H1 (cell line): ENCODE results near the gene DPYSL3.

Experiments used
- BRCA1 ChIP-seq: IDR thresholded peaks from 2 replicates; pipeline ENCODE4 v1.6.1; 2012; ENCODE audit warnings: low read depth, low read length, improper control_type of control experiment
- CEBPB ChIP-seq: IDR thresholded peaks from 2 replicates; pipeline ENCODE4 v1.6.1; 2012; ENCODE audit warnings: low read depth, low read length
- EP300 ChIP-seq, 2 experiments: IDR thresholded peaks; 1 replicate in 1 of 2; 2 replicates in 1 of 2; pipeline ENCODE4 v1.6.1; 2011 to 2012; ENCODE audit warnings: low read depth in 2 of 2, low read length in 2 of 2, mild to moderate bottlenecking in 2 of 2, borderline replicate concordance in 1 of 2, inconsistent platforms in 1 of 2, moderate library complexity in 1 of 2
- EZH2 ChIP-seq: fragments of 200-600 bp; sonication (generic); IDR thresholded peaks from 2 replicates; pipeline ENCODE4 v1.7.1; 2012; ENCODE audit warnings: low read depth, mild to moderate bottlenecking, moderate library complexity, low read length, inconsistent platforms; ENCODE audit not compliant: severe bottlenecking
- NANOG ChIP-seq: IDR thresholded peaks from 2 replicates; pipeline ENCODE4 v1.6.1; 2011; ENCODE audit warnings: low read length, low read depth, mild to moderate bottlenecking, inconsistent platforms; ENCODE audit not compliant: insufficient read depth, poor library complexity, severe bottlenecking
- POLR2A ChIP-seq, 2 experiments: IDR thresholded peaks; 1 replicate in 1 of 2; 2 replicates in 1 of 2; pipeline ENCODE4 v1.6.1; 2011; ENCODE audit warnings: low read depth in 2 of 2, low read length in 2 of 2, mild to moderate bottlenecking in 2 of 2; ENCODE audit errors: control extremely low read depth in 1 of 2
- POLR2AphosphoS5 ChIP-seq: IDR thresholded peaks from 2 replicates; pipeline ENCODE4 v1.6.1; 2011; ENCODE audit warnings: low read depth, low read length
- YY1 ChIP-seq: IDR thresholded peaks from 2 replicates; pipeline ENCODE4 v1.6.1; 2011; ENCODE audit warnings: low read depth, mild to moderate bottlenecking, low read length
- ZNF274 ChIP-seq: IDR thresholded peaks from 2 replicates; pipeline ENCODE4 v1.7.0; 2012; ENCODE audit warnings: low read length, borderline replicate concordance; ENCODE audit errors: extremely low read depth
- TF ChIP-seq, protein P1 (sequence below), 3 experiments: IDR thresholded peaks; 1 replicate in 2 of 3; 2 replicates in 1 of 3; pipeline versions ENCODE4 v1.5.1 to v1.6.1; 2011; ENCODE audit warnings: low read length in 3 of 3, mild to moderate bottlenecking in 3 of 3, inconsistent platforms in 2 of 3, low read depth in 1 of 3, moderate library complexity in 1 of 3; ENCODE audit not compliant: insufficient read depth in 1 of 3; ENCODE audit errors: control extremely low read depth in 1 of 3
- TF ChIP-seq, protein P2 (sequence below): IDR thresholded peaks from 2 replicates; pipeline ENCODE4 v1.6.1; 2012; ENCODE audit warnings: inconsistent platforms
- TF ChIP-seq, protein P3 (sequence below): IDR thresholded peaks from 2 replicates; pipeline ENCODE4 v1.6.1; 2012; ENCODE audit warnings: low read length, inconsistent platforms

DNA sequence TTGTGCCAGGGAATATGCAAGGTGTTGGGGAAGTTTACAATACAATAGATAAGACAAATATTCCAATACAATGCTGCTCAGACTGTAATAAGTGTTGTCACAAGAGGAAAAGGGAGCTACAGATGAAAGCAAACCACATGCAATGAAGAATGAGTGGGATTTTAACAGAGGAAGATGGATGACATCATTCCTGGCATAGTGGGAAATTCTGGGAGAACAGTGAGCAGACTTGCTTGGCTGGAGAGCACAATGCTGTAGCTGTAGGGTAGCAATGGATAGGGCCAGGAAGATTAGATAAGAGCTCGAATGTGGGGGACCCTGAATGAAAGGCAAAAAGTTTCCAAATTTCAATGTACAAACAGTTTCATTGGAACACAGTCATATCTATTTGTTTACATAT lies 9.5 kb upstream of the DPYSL3 start:
- TF ChIP-seq, protein P1, sequence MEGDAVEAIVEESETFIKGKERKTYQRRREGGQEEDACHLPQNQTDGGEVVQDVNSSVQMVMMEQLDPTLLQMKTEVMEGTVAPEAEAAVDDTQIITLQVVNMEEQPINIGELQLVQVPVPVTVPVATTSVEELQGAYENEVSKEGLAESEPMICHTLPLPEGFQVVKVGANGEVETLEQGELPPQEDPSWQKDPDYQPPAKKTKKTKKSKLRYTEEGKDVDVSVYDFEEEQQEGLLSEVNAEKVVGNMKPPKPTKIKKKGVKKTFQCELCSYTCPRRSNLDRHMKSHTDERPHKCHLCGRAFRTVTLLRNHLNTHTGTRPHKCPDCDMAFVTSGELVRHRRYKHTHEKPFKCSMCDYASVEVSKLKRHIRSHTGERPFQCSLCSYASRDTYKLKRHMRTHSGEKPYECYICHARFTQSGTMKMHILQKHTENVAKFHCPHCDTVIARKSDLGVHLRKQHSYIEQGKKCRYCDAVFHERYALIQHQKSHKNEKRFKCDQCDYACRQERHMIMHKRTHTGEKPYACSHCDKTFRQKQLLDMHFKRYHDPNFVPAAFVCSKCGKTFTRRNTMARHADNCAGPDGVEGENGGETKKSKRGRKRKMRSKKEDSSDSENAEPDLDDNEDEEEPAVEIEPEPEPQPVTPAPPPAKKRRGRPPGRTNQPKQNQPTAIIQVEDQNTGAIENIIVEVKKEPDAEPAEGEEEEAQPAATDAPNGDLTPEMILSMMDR (IDR thresholded peaks at IDR 0.05; ENCODE audit: control extremely low read depth in 1 of 3, insufficient read depth in 1 of 3, low read depth in 1 of 3, low read length in 3 of 3) = no peak
- no peak for TF ChIP-seq CEBPB
- TF ChIP-seq ZNF274 = no peak
- no peak for TF ChIP-seq YY1
- no peak for TF ChIP-seq NANOG
- no peak for TF ChIP-seq EZH2
- no peak for TF ChIP-seq POLR2A (IDR thresholded peaks at IDR 0.05; ENCODE audit: control extremely low read depth in 1 of 2, low read depth in 2 of 2, low read length in 2 of 2)
- TF ChIP-seq POLR2AphosphoS5 = no peak
- TF ChIP-seq, protein P2, sequence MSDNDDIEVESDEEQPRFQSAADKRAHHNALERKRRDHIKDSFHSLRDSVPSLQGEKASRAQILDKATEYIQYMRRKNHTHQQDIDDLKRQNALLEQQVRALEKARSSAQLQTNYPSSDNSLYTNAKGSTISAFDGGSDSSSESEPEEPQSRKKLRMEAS = no peak
- TF ChIP-seq EP300 (IDR thresholded peaks at IDR 0.05; ENCODE audit: borderline replicate concordance in 1 of 2, low read depth in 2 of 2, low read length in 2 of 2) = no peak
- TF ChIP-seq, protein P3, sequence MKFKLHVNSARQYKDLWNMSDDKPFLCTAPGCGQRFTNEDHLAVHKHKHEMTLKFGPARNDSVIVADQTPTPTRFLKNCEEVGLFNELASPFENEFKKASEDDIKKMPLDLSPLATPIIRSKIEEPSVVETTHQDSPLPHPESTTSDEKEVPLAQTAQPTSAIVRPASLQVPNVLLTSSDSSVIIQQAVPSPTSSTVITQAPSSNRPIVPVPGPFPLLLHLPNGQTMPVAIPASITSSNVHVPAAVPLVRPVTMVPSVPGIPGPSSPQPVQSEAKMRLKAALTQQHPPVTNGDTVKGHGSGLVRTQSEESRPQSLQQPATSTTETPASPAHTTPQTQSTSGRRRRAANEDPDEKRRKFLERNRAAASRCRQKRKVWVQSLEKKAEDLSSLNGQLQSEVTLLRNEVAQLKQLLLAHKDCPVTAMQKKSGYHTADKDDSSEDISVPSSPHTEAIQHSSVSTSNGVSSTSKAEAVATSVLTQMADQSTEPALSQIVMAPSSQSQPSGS = no peak
- no peak for TF ChIP-seq BRCA1
